H1 (cell line): ENCODE results near the gene MEX3C. TPM values are rescaled to one million over a fixed set of nuclear protein-coding genes. Genes with fewer than 3 reads are reported as not detected.

Experiments
- CTCF ChIA-PET: fragments of 300-600 bp; sonication (Branson Sonifier 250); formaldehyde crosslinking; loops from one replicate; lab custom pipeline; 2021; ENCODE audit not compliant: partially characterized antibody; lab: Charles Lee
- POLR2A ChIA-PET: fragments of 300-600 bp; sonication (Branson Sonifier 250); formaldehyde crosslinking; loops from one replicate; lab custom pipeline; 2021; ENCODE audit warnings: inconsistent platforms; ENCODE audit not compliant: partially characterized antibody; lab: Charles Lee
- DNase-seq, 2 experiments: peaks; one replicate each; pipeline versions ENCODE4 v3.0.0 to v3.0.0-alpha.2; 2010 to 2022; ENCODE audit warnings: low spot score in 2 of 2, low read depth in 1 of 2, mixed read lengths in 1 of 2
- FAIRE-seq: peaks from 2 replicates; lab custom pipeline; 2011; peaks lifted over from hg19 to GRCh38; lab: Jason Lieb, UNC
- H2AFZ ChIP-seq: 2 replicates; pipeline ENCODE4 v1.8.1; 2012; ENCODE audit warnings: low read length, inconsistent platforms
- H2AK5ac ChIP-seq: 2 replicates; pipeline ENCODE4 v1.6.1; 2013; ENCODE audit warnings: low read depth, low read length
- H2BK120ac ChIP-seq: replicated peaks from 2 replicates; pipeline ENCODE3; 2013; ENCODE audit warnings: low read depth, low read length, inconsistent platforms
- H2BK12ac ChIP-seq: 2 replicates; pipeline ENCODE4 v1.6.1; 2013; ENCODE audit warnings: low read depth, low read length
- H2BK15ac ChIP-seq: 2 replicates; pipeline ENCODE4 v1.6.1; 2013; ENCODE audit warnings: low read length
- H2BK20ac ChIP-seq: 2 replicates; pipeline ENCODE4 v1.6.1; 2013; ENCODE audit warnings: low read length
- H2BK5ac ChIP-seq: 2 replicates; pipeline ENCODE4 v1.6.1; 2013; ENCODE audit warnings: low read depth, low read length
- H3K14ac ChIP-seq: 2 replicates; pipeline ENCODE4 v1.6.1; 2013; ENCODE audit warnings: inconsistent platforms; ENCODE audit not compliant: insufficient read length
- H3K18ac ChIP-seq: 2 replicates; pipeline ENCODE4 v1.6.1; 2013; ENCODE audit warnings: low read length; ENCODE audit errors: extremely low read depth
- H3K23ac ChIP-seq: 2 replicates; pipeline ENCODE4 v1.6.1; 2013; ENCODE audit warnings: inconsistent platforms; ENCODE audit not compliant: insufficient read length
- H3K23me2 ChIP-seq: 2 replicates; pipeline ENCODE4 v1.6.1; 2013; ENCODE audit warnings: low read depth, low read length
- H3K27ac ChIP-seq: 2 replicates; pipeline ENCODE4 v1.6.1; 2011; ENCODE audit warnings: low read depth, low read length, inconsistent platforms
- H3K27me3 ChIP-seq, 4 experiments: replicated peaks in 1 of 4; 1 replicate in 1 of 4; 2 replicates in 3 of 4; pipeline versions ENCODE4 v1.6.1 to v1.8.1; 2011 to 2013; ENCODE audit warnings: low read length in 3 of 4, mild to moderate bottlenecking in 3 of 4, inconsistent platforms in 2 of 4, mixed read lengths in 2 of 4, moderate library complexity in 1 of 4; ENCODE audit not compliant: control insufficient read depth in 3 of 4, insufficient read depth in 3 of 4; ENCODE audit errors: extremely low read depth in 1 of 4
- H3K36me3 ChIP-seq, 4 experiments: 2 replicates each; pipeline versions ENCODE4 v1.6.1 to v1.8.1; 2011 to 2013; ENCODE audit warnings: mild to moderate bottlenecking in 4 of 4, low read length in 3 of 4, moderate library complexity in 2 of 4, control low read depth in 1 of 4, inconsistent platforms in 1 of 4; ENCODE audit not compliant: insufficient read depth in 4 of 4, control insufficient read depth in 2 of 4
- H3K4ac ChIP-seq: replicated peaks from 2 replicates; pipeline ENCODE3; 2013; ENCODE audit warnings: low read length, low read depth, mixed read lengths, inconsistent platforms; ENCODE audit not compliant: insufficient read length
- H3K4me1 ChIP-seq, 4 experiments: replicated peaks in 1 of 4; 1 replicate in 1 of 4; 2 replicates in 3 of 4; pipeline versions ENCODE4 v1.6.1 to v1.8.1; 2011 to 2013; ENCODE audit warnings: low read length in 3 of 4, inconsistent platforms in 2 of 4, mixed read lengths in 1 of 4; ENCODE audit not compliant: insufficient read depth in 4 of 4, control insufficient read depth in 3 of 4
- H3K4me2 ChIP-seq, 2 experiments: 2 replicates each; pipeline versions ENCODE4 v1.6.1 to v1.8.1; 2011 to 2013; ENCODE audit warnings: low read depth in 2 of 2, low read length in 2 of 2, control low read depth in 1 of 2, inconsistent platforms in 1 of 2, mild to moderate bottlenecking in 1 of 2; ENCODE audit not compliant: insufficient read depth in 1 of 2
- H3K4me3 ChIP-seq, 4 experiments: fragments of 200-600, 300-600 bp in 1 of 4; sonication (generic), shearing (Covaris generic), sonication (Bioruptor Twin) in 1 of 4; 2 replicates each; pipeline versions ENCODE4 v1.5.1 to v1.8.1; 2011 to 2016; ENCODE audit warnings: low read length in 4 of 4, low read depth in 3 of 4, control low read depth in 2 of 4, inconsistent platforms in 2 of 4, mild to moderate bottlenecking in 2 of 4, mixed read lengths in 1 of 4, moderate library complexity in 1 of 4; ENCODE audit not compliant: insufficient read depth in 2 of 4; ENCODE audit errors: extremely low read depth in 1 of 4
- H3K56ac ChIP-seq: replicated peaks from 2 replicates; pipeline ENCODE3; 2013; ENCODE audit warnings: low read depth, mild to moderate bottlenecking, mixed read lengths, low read length, inconsistent platforms; ENCODE audit not compliant: insufficient read length
- H3K79me1 ChIP-seq: 2 replicates; pipeline ENCODE4 v1.6.1; 2013; ENCODE audit warnings: low read depth, low read length, control low read depth
- H3K79me2 ChIP-seq, 2 experiments: 2 replicates each; pipeline versions ENCODE4 v1.6.1 to v1.8.1; 2012 to 2013; ENCODE audit warnings: low read length in 2 of 2, mild to moderate bottlenecking in 2 of 2, inconsistent platforms in 1 of 2; ENCODE audit not compliant: insufficient read depth in 2 of 2, control insufficient read depth in 1 of 2
- H3K9ac ChIP-seq, 4 experiments: replicated peaks in 1 of 4; 1 replicate in 1 of 4; 2 replicates in 3 of 4; pipeline versions ENCODE4 v1.6.1 to v1.8.1; 2011 to 2013; ENCODE audit warnings: low read depth in 3 of 4, low read length in 3 of 4, control low read depth in 2 of 4, mild to moderate bottlenecking in 2 of 4, moderate library complexity in 2 of 4, inconsistent platforms in 1 of 4; ENCODE audit errors: extremely low read depth in 1 of 4
- H3K9me3 ChIP-seq, 2 experiments: 2 replicates each; pipeline versions ENCODE4 v1.6.1 to v1.8.1; 2012 to 2013; ENCODE audit warnings: mild to moderate bottlenecking in 2 of 2, moderate library complexity in 2 of 2, control low read depth in 1 of 2, inconsistent platforms in 1 of 2, low read depth in 1 of 2, low read length in 1 of 2, mixed read lengths in 1 of 2; ENCODE audit not compliant: insufficient read depth in 2 of 2
- H4K20me1 ChIP-seq, 2 experiments: replicated peaks in 1 of 2; 2 replicates each; pipeline versions ENCODE3 to v1.8.1; 2011 to 2013; ENCODE audit warnings: inconsistent platforms in 2 of 2, low read length in 2 of 2, mild to moderate bottlenecking in 1 of 2; ENCODE audit not compliant: insufficient read depth in 2 of 2, control insufficient read depth in 1 of 2
- H4K5ac ChIP-seq: 2 replicates; pipeline ENCODE4 v1.6.1; 2013; ENCODE audit warnings: low read length, low read depth, mixed read lengths, inconsistent platforms; ENCODE audit not compliant: insufficient read length
- H4K8ac ChIP-seq: 2 replicates; pipeline ENCODE4 v1.8.0; 2013; ENCODE audit warnings: mild to moderate bottlenecking, moderate library complexity, low read length, inconsistent platforms; ENCODE audit not compliant: insufficient read depth; ENCODE audit errors: extremely low read depth
- H4K91ac ChIP-seq: replicated peaks from 2 replicates; pipeline ENCODE3; 2013; ENCODE audit warnings: low read length, mixed read lengths, inconsistent platforms; ENCODE audit not compliant: insufficient read length
- POLR2A ChIP-seq, 2 experiments: IDR thresholded peaks; 1 replicate in 1 of 2; 2 replicates in 1 of 2; pipeline ENCODE4 v1.6.1; 2011; ENCODE audit warnings: low read depth in 2 of 2, low read length in 2 of 2, mild to moderate bottlenecking in 2 of 2; ENCODE audit errors: control extremely low read depth in 1 of 2
- POLR2AphosphoS5 ChIP-seq: IDR thresholded peaks from 2 replicates; pipeline ENCODE4 v1.6.1; 2011; ENCODE audit warnings: low read depth, low read length
- TAF1 ChIP-seq: IDR thresholded peaks from 2 replicates; pipeline ENCODE4 v1.6.1; 2011; ENCODE audit warnings: mild to moderate bottlenecking, low read depth, low read length
- WGBS, 2 experiments: shearing (Covaris generic) in 1 of 2; methylation state at CpG; one replicate each; pipeline versions ENCODE4 v1.1.6 to v1.1.7; 2013 to 2015; ENCODE audit warnings: low lambda C conversion rate in 2 of 2, mixed read lengths in 2 of 2, inconsistent platforms in 1 of 2, low coverage in 1 of 2, missing lambda C conversion rate in 1 of 2; ENCODE audit not compliant: insufficient replicate concordance in 2 of 2, insufficient coverage in 1 of 2, insufficient read length in 1 of 2; ENCODE audit errors: extremely low coverage in 1 of 2, missing lambda C conversion rate in 1 of 2; 5-methylcytosine and 5-hydroxymethylcytosine counted together
- polyA plus RNA-seq, 7 experiments: library from polyadenylated mRNA; depleted of rRNA in 3 of 7; stranded (reverse) in 5 of 7; unstranded in 2 of 7; fragments of >200 nt in 5 of 7; fragments of 200-250 nt in 2 of 7; gene quantifications; 1 replicate in 5 of 7; 2 replicates in 1 of 7; 4 replicates in 1 of 7; pipeline versions ENCODE4 v1.2.1 to v1.2.3, GENCODE V29; 2011 to 2013; ENCODE audit warnings: missing spikeins in 2 of 7, mixed read lengths in 2 of 7
- total RNA-seq: library from RNA; stranded (reverse); fragmentation: NEBNext Ultra II Directional; extraction: Animal tissue kit (Norgen Biotek cat#: 25700); gene quantifications from 2 replicates; pipeline ENCODE4 v1.2.1, GENCODE V29; 2021

The MEX3C gene
- total and polyA plus RNA-seq, 2 of the 8 experiments (the other 6 are each of a cell fraction or from before 2014, with no cell fraction given) = 48.2 to 103 TPM

GRCh38 chr18:51194604-51195003 is 2.9 kb downstream of the MEX3C start:
- H3K23me2 ChIP-seq = peaks cover 2% of the 10 kb centered on the region
- H2BK20ac ChIP-seq = no peak overlapping the region
- H4K8ac ChIP-seq = no peak overlapping the region
- H4K91ac ChIP-seq = no peak overlapping the region
- no peak overlapping the region for H3K56ac ChIP-seq
- H3K9me3 ChIP-seq = no peaks in the 10 kb centered on the region
- no peaks in the 10 kb centered on the region for H3K27me3 ChIP-seq
- no peaks in the 10 kb centered on the region; the same call in 1 of the 2 replicates for H3K79me1 ChIP-seq
- H4K5ac ChIP-seq = no peak overlapping the region
- H2BK15ac ChIP-seq = no peak overlapping the region
- peaks cover 19 to 32% of the 10 kb centered on the region in 2 experiments for H4K20me1 ChIP-seq
- ChIA-PET POLR2A (interaction anchor here (1.0 to 8.0 kb wide), 9 partner anchors 10 to 72 kb away, joined by 3 to 128 read pairs (median 5); no protein-coding TSS in a partner anchor), CTCF (interaction anchor here (1.4 to 2.1 kb wide), 2 partner anchors 27 to 71 kb away, joined by 5 to 11 read pairs; no protein-coding TSS in a partner anchor)
- H3K36me3 ChIP-seq = peaks cover 0 to 14% (median 0%) of the 10 kb centered on the region in 4 experiments; a peak in 4 of 8 replicates
- H3K23ac ChIP-seq = no peak overlapping the region
- DNase-seq = no peak
- no peak overlapping the region for H3K4ac ChIP-seq
- H3K18ac ChIP-seq = no peak overlapping the region
- H3K4me2 ChIP-seq = peak overlapping the region; percentile 80 to 94
- H2BK12ac ChIP-seq = no peak overlapping the region
- no peak overlapping the region for H3K14ac ChIP-seq
- peaks cover 50 to 73% of the 10 kb centered on the region in 2 experiments for H3K79me2 ChIP-seq
- 33% methylated on average over 3 of the region's 3 CpGs; no CpG with 5 or more reads in 1 of the 2 experiments for WGBS, 2 experiments
- H2BK5ac ChIP-seq = no peak overlapping the region
- peak overlapping the region; percentile 97 to 100 (median 99); a peak in 7 of 8 replicates for H3K4me3 ChIP-seq
- no peak overlapping the region for H2AK5ac ChIP-seq
- peak overlapping the region in 2 of 4 experiments; percentile 44 to 92; a peak in 3 of 7 replicates for H3K9ac ChIP-seq
- TF ChIP-seq TAF1 (no peak), POLR2A (IDR thresholded peaks at IDR 0.05; ENCODE audit: control extremely low read depth in 1 of 2, low read depth in 2 of 2, low read length in 2 of 2) (peak in 1 of 2 experiments; percentile 54; a peak in 1 of 3 replicates), POLR2AphosphoS5 (0 out of 2 replicates have a peak, but pooled peaks have one; percentile 23)
- TF ChIP-seq, all 59 proteins: peak for 2
- Histone ChIP-seq H2BK120ac (no peak overlapping the region), H3K4me1 (peaks cover 0 to 17% (median 7%) of the 10 kb centered on the region in 4 experiments; a peak in 5 of 7 replicates), H3K27ac (no peak overlapping the region), H2AFZ (no peak overlapping the region)
- no peak for FAIRE-seq
